OCI-M2 (cell line): ENCODE measurements around the gene RTP1.
"Not testable (repeated sequence)": the region's sequence is repeated elsewhere in the genome, so short reads cannot be mapped to it uniquely, and the experiment has no call there.

Source experiments
- DNase-seq: peaks from one replicate; lab custom pipeline; 2025; ENCODE audit not compliant: unreplicated experiment; lab: John Stamatoyannopoulos, UW

RTP1 gene

GRCh38 chr3:187197335-187197649 is at the start of gene RTP1:
Gene RTP1, plus strand, starts transcription at chr3:187197486. Its CDS starts 30 bp downstream, at chr3:187197516.
- no peak for DNase-seq

DNA sequence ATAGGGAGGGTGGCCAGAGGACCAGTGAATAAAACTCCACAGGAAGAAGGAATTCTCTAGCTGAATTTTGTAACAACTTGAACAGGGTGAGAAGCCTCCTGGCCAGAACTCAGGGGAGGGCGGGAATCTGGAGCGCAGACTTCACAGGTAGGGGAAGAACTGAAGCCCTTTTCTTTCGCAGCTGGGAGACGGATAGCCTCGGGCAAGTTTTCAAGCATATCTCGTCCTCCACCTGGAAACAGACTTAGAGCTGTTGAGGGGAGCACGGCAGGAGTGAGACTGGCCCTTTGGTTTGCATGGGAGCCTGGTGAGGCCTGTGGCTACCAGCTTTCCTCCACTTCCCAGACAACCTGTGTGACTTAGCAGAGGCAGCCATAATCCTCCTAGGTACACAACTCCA is 47.1 kb upstream of the RTP1 start:
- DNase-seq = no peak

- DNase-seq = no peak
These were observed 46.7 kb upstream of the RTP1 start for GRCh38 chr3:187150599-187150998.

DNA sequence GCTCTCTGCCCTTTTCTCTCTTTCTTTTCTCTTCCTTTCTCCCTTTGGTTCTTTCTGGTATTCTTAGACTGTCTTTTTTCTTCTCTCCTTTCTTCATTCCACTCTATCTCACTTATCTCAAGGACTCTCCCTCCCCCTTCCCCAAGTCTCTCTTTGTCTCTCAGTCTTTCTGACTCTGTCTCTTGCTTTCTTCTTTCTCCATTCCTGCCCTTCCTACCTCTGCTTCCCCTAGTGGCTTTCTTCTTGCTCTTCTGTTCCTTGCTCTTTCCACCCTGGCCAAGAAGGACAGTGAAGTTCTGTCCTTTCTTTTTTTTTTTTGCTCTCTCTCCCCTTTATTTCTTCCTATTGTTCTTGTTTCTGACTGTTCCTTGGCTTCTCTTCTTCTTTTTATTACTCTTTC is 35.7 kb upstream of the RTP1 start:
- no peak for DNase-seq

DNA sequence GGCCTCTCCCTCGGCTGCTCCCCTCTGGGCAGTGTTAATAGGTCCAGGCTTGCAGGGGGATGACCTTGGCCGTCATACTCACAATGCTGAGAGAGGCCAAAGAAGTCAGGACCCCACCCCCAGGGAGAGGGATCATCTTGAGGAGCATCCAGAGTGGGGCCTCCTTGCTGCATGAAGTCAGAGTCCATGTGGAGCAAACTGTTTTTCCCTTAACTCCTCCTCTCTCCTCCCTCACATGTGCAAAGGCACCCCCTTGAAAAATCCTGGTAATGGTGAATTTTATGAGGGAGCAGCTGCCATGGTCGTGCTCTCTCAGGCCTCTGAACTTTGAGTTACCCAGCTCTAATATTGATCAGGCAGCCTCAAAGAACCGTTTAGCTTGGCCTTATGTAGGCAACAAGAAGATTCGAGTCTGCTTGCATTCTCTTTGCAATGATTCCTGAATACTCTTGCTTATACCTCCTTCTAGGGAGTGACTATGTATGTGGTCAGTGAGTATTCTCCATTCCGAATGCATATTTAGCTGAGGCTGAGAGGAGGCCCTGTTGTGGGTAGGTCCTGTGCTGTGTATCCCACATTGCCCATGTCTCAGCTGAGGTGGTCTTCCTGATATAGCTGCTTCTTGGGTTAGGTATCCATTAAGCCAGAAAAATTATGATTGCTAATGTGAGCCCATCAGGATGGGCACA is 34.9 kb upstream of the RTP1 start:
- DNase-seq = no peak

- DNase-seq = no peak
These were observed 32.1 kb upstream of the RTP1 start for GRCh38 chr3:187165144-187165543.

DNA sequence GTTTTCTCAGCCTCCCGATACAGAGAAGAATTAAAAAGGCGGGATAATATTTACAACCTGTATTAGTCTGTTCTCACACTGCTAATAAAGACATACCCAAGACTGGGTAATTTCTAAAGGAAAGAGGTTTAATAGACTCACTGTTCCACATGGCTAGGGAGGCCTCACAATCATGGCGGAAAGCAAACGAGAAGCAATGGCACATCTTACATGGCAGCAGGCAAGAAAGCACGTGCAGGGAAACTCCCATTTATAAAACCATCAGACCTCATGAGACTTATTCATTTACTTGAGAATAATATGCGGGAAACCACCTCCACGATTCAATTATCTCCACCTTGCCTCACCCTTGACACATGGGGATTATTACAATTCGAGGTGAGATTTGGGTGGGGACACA is 30.5 kb upstream of the RTP1 start:
- DNase-seq = no peak

DNA sequence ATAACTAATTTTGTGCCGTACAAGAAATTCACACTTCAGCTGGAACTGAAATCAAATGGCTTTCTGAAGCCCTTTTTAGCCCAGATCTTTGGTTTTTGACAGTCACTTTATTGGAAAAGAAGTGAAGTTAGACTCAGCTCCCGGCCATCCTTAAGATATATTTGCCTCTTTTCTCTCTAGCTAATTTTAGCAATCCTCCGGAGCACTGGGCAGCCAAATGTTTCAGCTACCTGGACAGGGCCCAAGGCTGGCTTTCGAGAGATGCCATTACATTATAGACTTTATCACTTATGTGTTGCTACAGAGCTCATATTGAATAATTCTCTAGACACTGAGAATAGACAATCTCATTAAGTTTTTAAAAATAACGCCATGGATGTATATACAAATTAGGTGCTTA is 29.5 kb upstream of the RTP1 start:
- DNase-seq = no peak

DNA sequence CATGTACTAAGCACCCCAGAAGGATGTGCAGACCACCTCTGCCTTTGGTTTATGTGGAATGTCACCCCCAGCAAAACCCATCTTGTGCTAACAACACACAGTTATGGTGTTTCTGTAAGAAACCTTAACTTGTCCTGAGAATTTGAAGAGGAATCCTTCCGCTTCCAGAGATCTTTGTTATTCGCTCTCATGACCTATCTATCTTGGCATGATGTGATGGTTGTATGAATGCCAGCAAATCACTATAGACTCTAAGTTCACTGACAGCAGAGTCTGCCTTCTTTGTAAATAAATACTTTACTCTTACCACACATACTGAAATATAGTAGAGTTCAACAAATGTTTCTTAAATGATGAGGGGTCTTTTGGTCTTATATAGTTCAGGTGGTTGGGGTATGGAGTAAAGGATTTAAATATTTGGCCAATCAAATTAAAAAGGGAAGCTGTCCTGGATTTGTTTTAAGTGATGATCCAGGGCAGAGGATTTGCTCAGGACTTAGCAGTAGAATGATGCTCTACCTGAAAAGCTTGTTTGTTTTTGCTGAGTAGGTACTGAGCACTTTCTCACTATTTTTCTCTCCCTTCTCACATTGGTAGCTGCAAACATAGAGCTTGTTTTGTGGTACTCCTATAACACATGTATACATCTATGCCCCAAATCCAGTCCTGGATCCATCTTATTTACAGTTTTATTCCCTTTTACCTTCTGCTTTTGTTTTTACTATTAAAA is 27.9 kb upstream of the RTP1 start:
- no peak for DNase-seq

DNA sequence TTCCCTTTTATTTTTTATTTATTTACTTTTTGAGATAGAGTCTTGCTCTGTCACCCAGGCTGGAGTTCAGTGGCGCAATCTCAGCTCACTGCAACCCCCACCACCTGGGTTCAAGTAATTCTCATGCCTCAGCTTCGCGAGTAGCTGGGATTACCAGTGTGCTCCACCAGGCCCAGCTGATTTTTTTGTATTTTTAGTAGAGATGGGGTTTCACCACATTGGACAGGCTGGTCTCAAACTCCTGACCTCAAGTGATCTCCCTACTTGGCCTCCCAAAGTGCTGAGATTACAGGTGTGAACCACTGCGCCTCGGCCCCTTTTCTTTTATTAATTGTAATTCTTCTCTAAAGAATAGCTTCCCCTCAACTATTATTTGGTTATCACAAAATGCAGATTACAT is 26.4 kb upstream of the RTP1 start:
- not testable (repeated sequence) for DNase-seq

- no peak for DNase-seq
These were observed 24.4 kb upstream of the RTP1 start for GRCh38 chr3:187172929-187173328.

GRCh38 chr3:187181454-187182170 is 15.7 kb upstream of the RTP1 start:
- DNase-seq = no peak

GRCh38 chr3:187183210-187183862 is 13.9 kb upstream of the RTP1 start:
- no peak for DNase-seq

GRCh38 chr3:187183903-187184302 is 13.4 kb upstream of the RTP1 start:
- no peak for DNase-seq

GRCh38 chr3:187185759-187186158 is 11.5 kb upstream of the RTP1 start:
- DNase-seq = no peak

DNA sequence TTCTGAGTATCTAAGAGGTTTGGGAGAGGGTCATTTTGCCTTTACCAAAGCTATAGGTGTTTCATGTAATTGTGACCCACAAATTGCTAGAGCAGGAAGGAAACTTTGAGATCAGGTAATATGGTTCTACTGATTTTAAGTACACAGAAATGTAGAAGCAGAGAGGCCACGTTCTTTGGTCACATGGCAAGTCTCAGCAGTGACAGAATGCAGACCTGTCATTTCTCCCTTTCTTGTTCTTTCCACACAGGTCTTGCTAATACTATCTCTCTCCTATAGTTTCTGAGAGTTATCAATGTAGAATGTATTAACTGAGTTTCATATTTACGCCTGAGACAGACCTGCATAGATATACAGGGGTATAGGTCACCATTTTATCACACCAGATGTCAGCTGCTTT is 10.9 kb upstream of the RTP1 start:
- no peak for DNase-seq

DNA sequence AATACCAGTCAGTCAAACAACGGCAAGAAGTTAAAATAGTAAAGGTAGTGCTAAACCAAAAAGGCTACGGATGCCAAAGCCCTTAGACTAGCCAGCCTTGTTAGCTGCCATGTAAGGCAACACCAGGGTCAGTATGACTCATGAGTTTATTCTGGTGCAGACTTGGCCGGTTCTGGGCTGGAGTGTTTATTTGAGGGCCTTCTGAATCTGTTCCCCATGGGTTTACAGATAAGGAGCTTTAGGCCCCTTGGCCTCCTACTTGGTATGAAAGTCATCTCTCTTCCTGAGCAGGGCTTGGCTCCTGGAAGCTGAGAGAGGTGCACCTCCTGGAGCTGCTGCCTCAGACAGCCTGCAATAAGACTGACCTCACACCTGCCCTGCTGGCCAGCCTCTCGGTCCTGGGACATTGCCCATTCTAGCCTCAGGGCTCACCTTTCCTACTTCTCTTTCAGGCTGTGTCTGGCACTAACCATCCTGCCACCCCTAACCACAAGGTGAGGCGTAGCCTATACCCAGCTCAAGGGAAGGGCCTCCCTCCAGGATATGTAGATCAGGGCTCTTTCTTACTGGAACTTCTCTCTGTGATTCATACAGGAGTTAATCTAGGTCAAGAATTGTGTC is 10.4 kb upstream of the RTP1 start:
- no peak for DNase-seq

GRCh38 chr3:187188931-187189330 is 8.4 kb upstream of the RTP1 start:
- no peak for DNase-seq

GRCh38 chr3:187191271-187191670 is 6.0 kb upstream of the RTP1 start:
- DNase-seq = no peak

DNA sequence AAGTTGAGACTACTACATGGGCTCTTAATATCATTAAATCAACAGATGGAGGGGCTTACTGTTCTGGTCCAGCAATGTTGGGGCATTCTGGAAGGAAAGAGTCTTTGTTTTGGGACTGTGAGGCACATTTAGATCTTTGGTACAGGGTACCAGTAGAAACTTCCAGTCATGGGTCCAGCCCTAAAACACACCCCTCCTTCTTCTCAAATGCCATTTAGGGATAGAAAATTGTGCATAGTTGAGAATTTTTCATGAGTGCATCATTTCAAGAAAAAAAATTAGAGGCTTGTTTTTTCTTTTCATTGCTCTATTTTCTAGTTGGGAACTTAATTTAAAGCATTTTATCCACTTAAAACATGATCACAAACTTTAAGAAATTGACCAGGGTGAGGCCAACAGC is 4.1 kb upstream of the RTP1 start:
- DNase-seq = no peak

DNA sequence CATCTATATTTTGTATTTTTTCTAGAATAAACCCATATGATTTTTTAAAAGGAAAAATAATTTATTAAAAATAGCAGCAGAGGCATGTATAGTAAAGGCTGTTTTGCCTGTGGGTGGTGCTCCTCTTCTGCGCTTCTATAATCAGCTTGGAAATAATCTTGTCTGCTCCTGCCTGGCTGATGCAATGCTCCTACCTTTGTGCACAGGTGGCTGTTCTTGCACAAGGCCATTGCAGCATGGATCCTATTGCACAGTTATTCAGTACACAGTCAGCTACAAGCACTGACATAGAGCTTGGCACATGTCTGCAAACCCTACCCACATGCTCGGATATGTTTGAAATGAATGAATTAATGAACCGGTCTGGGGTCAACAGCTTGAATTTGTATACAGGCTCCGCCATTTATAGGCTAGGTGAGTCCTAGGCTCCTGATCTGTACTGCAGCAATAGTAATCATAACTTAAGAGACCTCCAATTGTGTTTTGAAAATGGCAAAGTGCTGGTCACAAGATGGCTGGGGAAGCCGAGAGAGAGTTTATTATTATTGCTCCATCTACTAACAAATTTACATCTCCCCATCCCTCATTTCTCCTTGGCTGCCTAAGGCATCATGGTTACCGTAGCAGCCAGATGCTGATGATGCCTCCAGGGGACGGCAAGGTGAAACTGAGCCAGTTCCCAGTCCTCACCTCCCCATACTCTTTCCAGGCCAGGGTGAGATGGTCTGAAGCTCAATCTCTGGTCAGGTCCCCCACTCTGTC is 532 bp upstream of the RTP1 start:
- no peak for DNase-seq
